ENCODE data around the gene TRPC1. TPM values are rescaled to one million over a fixed set of nuclear protein-coding genes. Genes with fewer than 3 reads are reported as not detected.

TRPC1 gene
- total and polyA plus RNA-seq, 12 donors = 2.7 to 26.3 (median 5.8) TPM

DNA sequence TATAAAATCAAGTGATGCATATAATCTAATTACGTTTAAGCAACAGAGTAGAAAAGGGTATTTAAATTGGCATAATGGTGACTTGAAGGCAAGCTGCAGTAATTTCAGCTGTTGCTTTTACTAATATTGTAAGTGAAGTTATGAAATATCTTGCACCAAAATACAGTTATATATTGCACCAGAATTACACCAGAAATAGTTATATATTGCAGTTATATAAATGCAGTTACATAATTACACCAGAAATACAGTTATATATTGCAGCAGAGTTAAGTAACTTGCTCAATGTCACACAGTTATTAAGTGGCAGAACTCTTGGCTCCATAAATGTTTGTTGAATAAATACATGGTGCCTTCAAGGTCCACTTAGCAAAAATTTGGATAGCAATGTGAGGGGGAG lies 113.7 kb downstream of the TRPC1 start:
- TF ChIP-seq, protein P1, sequence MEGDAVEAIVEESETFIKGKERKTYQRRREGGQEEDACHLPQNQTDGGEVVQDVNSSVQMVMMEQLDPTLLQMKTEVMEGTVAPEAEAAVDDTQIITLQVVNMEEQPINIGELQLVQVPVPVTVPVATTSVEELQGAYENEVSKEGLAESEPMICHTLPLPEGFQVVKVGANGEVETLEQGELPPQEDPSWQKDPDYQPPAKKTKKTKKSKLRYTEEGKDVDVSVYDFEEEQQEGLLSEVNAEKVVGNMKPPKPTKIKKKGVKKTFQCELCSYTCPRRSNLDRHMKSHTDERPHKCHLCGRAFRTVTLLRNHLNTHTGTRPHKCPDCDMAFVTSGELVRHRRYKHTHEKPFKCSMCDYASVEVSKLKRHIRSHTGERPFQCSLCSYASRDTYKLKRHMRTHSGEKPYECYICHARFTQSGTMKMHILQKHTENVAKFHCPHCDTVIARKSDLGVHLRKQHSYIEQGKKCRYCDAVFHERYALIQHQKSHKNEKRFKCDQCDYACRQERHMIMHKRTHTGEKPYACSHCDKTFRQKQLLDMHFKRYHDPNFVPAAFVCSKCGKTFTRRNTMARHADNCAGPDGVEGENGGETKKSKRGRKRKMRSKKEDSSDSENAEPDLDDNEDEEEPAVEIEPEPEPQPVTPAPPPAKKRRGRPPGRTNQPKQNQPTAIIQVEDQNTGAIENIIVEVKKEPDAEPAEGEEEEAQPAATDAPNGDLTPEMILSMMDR (IDR thresholded peaks at IDR 0.05) = no peak
- no peak for TF ChIP-seq POLR2A (IDR thresholded peaks at IDR 0.05)
- H3K4me3 ChIP-seq = no peak overlapping the region
- H3K27ac ChIP-seq = no peak overlapping the region
- H3K4me1 ChIP-seq (replicated peaks in 1 of 2) = no peaks in the 10 kb centered on the region
- no peaks in the 10 kb centered on the region for H3K27me3 ChIP-seq
- H3K36me3 ChIP-seq (replicated peaks in 1 of 2) = no peaks in the 10 kb centered on the region
- intact Hi-C loops (cut with DNase I) = no loop called here
- WGBS, 4 donors = 86 to 92% (median 89%) methylated on average over 1 of the region's 1 CpG
- no peak for DNase-seq
- H3K9me3 ChIP-seq (replicated peaks in 1 of 3) = no peaks in the 10 kb centered on the region

DNA sequence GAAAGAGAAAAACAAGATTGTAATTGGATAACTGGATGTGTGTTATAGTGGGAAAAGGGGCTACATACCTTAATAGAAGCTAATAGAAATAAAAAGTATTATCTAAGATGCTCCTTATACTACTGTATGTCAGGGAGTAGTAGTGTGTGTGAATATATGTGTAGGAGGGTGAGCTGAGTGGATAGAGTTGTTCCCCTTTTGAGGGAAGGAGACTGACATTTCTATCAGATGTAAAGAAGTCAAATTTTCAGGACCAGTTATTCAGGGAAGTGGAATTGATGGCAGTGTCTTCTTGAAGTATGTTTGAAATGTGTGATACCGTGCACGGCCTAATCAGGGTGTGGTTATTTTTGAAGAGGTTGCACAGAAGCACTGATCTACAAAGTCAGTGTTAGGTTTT lies 116.0 kb downstream of the TRPC1 start:
- WGBS, 4 donors = 83 to 95% (median 91%) methylated on average over 2 of the region's 2 CpGs
- no peak for TF ChIP-seq POLR2A (IDR thresholded peaks at IDR 0.05)
- TF ChIP-seq, protein P1 (IDR thresholded peaks at IDR 0.05) = no peak
- intact Hi-C loops (cut with DNase I) = no loop called here
- H3K4me3 ChIP-seq = no peak overlapping the region
- H3K36me3 ChIP-seq (replicated peaks in 1 of 2) = no peaks in the 10 kb centered on the region
- no peaks in the 10 kb centered on the region for H3K27me3 ChIP-seq
- H3K9me3 ChIP-seq (replicated peaks in 1 of 3) = no peaks in the 10 kb centered on the region
- no peak overlapping the region for H3K27ac ChIP-seq
- no peak for DNase-seq
- H3K4me1 ChIP-seq (replicated peaks in 1 of 2) = no peaks in the 10 kb centered on the region

DNA sequence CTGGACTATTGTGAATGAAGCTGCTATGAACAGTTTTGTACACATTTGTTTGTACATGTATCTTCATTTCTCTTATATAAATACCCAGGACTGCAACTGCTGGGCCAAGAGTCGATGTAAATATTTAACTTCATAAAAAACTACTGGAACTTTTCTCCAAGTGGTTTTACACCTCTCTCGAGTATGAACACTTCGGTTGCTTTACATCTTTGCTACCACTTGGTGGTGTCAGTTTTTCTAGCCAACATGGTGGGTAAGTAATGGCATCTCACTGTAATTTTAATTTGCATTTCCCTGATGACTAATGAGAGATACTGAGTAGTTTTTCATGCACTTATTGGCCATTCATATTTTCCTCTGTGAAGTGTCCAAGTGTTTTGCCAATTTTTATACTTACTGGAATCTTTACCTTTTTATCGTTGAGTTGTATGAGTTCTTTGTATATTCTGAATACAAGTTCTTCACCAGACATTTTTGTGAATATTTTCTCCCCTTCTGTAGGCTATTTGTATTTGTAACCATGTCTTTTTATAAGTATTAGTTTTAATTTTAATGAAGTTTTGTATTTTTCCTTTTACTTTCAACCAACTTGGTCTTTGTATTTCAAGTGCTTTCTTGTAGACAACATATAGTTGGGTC lies 120.6 kb downstream of the TRPC1 start:
- Histone ChIP-seq H3K4me3 (no peak overlapping the region), H3K4me1 (replicated peaks in 1 of 2) (peaks cover 0 to 9% of the 10 kb centered on the region in 2 donors), H3K36me3 (replicated peaks in 1 of 2) (no peaks in the 10 kb centered on the region), H3K9me3 (replicated peaks in 1 of 3) (no peaks in the 10 kb centered on the region), H3K27me3 (no peaks in the 10 kb centered on the region), H3K27ac (no peak overlapping the region)
- whole genome bisulfite sequencing, 4 donors = 59 to 77% (median 75%) methylated on average over 4 of the region's 4 CpGs
- intact Hi-C loops (cut with DNase I) = no loop called here
- TF ChIP-seq, protein P1 (IDR thresholded peaks at IDR 0.05) = peak in 4 of 6 experiments; percentile 12 to 39 (median 34)
- TF ChIP-seq POLR2A (IDR thresholded peaks at IDR 0.05) = no peak
- DNase-seq = no peak

DNA sequence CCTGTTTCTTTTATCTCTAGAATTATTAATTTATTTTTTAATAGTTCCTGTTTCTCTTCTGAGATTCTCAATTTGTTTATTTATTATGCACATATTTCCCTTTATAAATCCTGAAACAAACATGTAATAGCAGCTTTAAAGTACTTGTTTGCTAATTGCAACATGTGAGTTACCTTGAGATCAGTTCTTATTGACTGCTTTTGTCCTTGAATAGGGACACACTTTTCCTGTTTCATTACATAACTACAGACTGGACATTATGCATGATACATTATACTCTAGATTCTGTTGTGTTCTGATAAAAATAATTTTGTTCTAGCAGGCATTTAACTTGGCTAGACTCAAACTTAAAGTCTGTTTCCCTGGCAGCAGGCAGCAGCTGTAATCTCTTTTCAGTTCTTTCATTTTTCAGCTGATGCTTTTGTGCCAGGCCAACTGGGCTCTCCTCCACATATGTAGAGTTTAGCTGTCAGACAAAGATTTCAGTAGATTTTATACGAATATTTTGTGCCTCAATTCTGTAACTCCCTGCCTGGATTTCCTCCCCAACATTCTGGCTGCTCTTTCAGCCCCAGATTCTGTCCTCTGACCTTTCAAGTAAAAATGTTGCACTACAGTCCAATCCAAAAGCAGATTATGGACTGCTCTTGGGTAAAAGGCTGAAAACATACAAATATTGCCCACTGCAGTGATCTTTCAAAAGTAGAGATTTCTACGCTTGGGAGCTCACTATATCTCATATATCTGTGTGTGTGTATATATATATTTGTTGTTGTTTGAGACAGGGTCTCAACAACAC lies 123.1 kb downstream of the TRPC1 start:
- no peak overlapping the region for H3K4me3 ChIP-seq
- H3K27me3 ChIP-seq = no peaks in the 10 kb centered on the region
- TF ChIP-seq, protein P1 (IDR thresholded peaks at IDR 0.05) = no peak
- no peak for TF ChIP-seq POLR2A (IDR thresholded peaks at IDR 0.05)
- H3K27ac ChIP-seq = peak overlapping the region in 1 of 5 donors; percentile 11
- intact Hi-C loops (cut with DNase I) = no loop called here
- no peaks in the 10 kb centered on the region for H3K36me3 ChIP-seq (replicated peaks in 1 of 2)
- peaks cover 0 to 9% of the 10 kb centered on the region in 2 donors for H3K4me1 ChIP-seq (replicated peaks in 1 of 2)
- 20 to 41% (median 34%) methylated on average over 2 of the region's 2 CpGs for WGBS, 4 donors
- H3K9me3 ChIP-seq (replicated peaks in 1 of 3) = no peaks in the 10 kb centered on the region
- peak in 1 of 7 donors; percentile 21 for DNase-seq
